Stimulated activated CD4-positive, alpha-beta T cell treated with anti-CD3 and anti-CD28 coated beads, TNF-alpha, amount 100 ng/mL, for 48 hours (primary cell): ENCODE results near the gene GPX7.
"Not testable (repeated sequence)": the region's sequence is repeated elsewhere in the genome, so short reads cannot be mapped to it uniquely, and the experiment has no call there.

Experiments
- DNase-seq, 3 donors: peaks; one replicate each; pipeline ENCODE4 v3.0.0-alpha.2; 2020; ENCODE audit warnings: low read depth in 3 of 3

The GPX7 gene

GRCh38 chr1:52601991-52602855 is at the start of gene GPX7:
GPX7 (plus strand) TSS chr1:52602371; CDS start chr1:52602410, 39 bp downstream.
- DNase-seq: peak; percentile 24 to 49 (median 26)

- DNase-seq: peak; percentile 61 to 73 (median 67)
These were observed 49.4 kb upstream of the GPX7 start, which contains the start of gene TUT4 for GRCh38 chr1:52552505-52553361. TUT4 (minus strand) TSS chr1:52553092; CDS start chr1:52526280, 26,812 bp downstream.

GRCh38 chr1:52553362-52554266 is 48.6 kb upstream of the GPX7 start:
- DNase-seq: peak; percentile 80 to 93 (median 86)

GRCh38 chr1:52554267-52554640 is 47.9 kb upstream of the GPX7 start:
- DNase-seq: no peak

- no peak for DNase-seq
These were observed 47.4 kb upstream of the GPX7 start for GRCh38 chr1:52554756-52555155.

- no peak for DNase-seq
These were observed 45.4 kb upstream of the GPX7 start for GRCh38 chr1:52556641-52557360.

GRCh38 chr1:52558941-52559340 is 43.2 kb upstream of the GPX7 start:
- DNase-seq: no peak

- no peak for DNase-seq
These were observed 42.3 kb upstream of the GPX7 start for GRCh38 chr1:52559875-52560274.

GRCh38 chr1:52562766-52563165 is 39.4 kb upstream of the GPX7 start:
- no peak for DNase-seq

GRCh38 chr1:52567943-52568342 is 34.2 kb upstream of the GPX7 start:
- DNase-seq: no peak

- DNase-seq: no peak
These were observed 32.5 kb upstream of the GPX7 start for GRCh38 chr1:52569449-52570210.

- no peak for DNase-seq
These were observed 30.4 kb upstream of the GPX7 start for GRCh38 chr1:52571783-52572182.

GRCh38 chr1:52572387-52572786 is 29.8 kb upstream of the GPX7 start:
- no peak for DNase-seq

- DNase-seq: no peak
These were observed 27.6 kb upstream of the GPX7 start for GRCh38 chr1:52574594-52574993.

- DNase-seq: no peak
These were observed 26.1 kb upstream of the GPX7 start for GRCh38 chr1:52576074-52576473.

GRCh38 chr1:52578066-52578465 is 24.1 kb upstream of the GPX7 start:
- DNase-seq: not testable (repeated sequence)

- no peak for DNase-seq
These were observed 22.8 kb upstream of the GPX7 start for GRCh38 chr1:52579415-52579814.

- DNase-seq: no peak
These were observed 21.9 kb upstream of the GPX7 start for GRCh38 chr1:52580283-52580682.

- DNase-seq: no peak
These were observed 20.0 kb upstream of the GPX7 start for GRCh38 chr1:52582116-52582696.

- no peak for DNase-seq
These were observed 16.7 kb upstream of the GPX7 start for GRCh38 chr1:52585474-52585873.
